Epithelial cell of esophagus (primary cell): Measurements from ENCODE around the gene CASP9.

Experiments used
- DNase-seq: peaks from one replicate; pipeline ENCODE4 v3.0.0; 2010; ENCODE audit warnings: low read depth
- H3K4me3 ChIP-seq: 2 replicates; pipeline ENCODE4 v1.5.1; 2011; ENCODE audit warnings: mild to moderate bottlenecking, low read length, control low read depth
- CTCF ChIP-seq: IDR thresholded peaks from 2 replicates; pipeline ENCODE4 v1.5.1; 2011; ENCODE audit warnings: low read depth, mild to moderate bottlenecking, low read length, control low read depth, inconsistent platforms; ENCODE audit not compliant: insufficient read depth; ENCODE audit errors: missing control alignments

Gene CASP9

GRCh38 chr1:15448877-15449462 lies 75.0 kb downstream of the CASP9 start:
- no peak overlapping the region for H3K4me3 ChIP-seq
- no peak for DNase-seq
- no peak for TF ChIP-seq CTCF

GRCh38 chr1:15446212-15446611 lies 77.8 kb downstream of the CASP9 start:
- no peak overlapping the region for H3K4me3 ChIP-seq
- no peak for DNase-seq
- TF ChIP-seq CTCF = no peak

GRCh38 chr1:15445390-15446122 lies 78.5 kb downstream of the CASP9 start:
- no peak for TF ChIP-seq CTCF
- no peak overlapping the region for H3K4me3 ChIP-seq
- no peak for DNase-seq

- no peak overlapping the region for H3K4me3 ChIP-seq
- DNase-seq = no peak
- TF ChIP-seq CTCF = no peak
Measured at GRCh38 chr1:15444468-15445389, 79.3 kb downstream of the CASP9 start.

- no peak for TF ChIP-seq CTCF
- DNase-seq = no peak
- no peak overlapping the region for H3K4me3 ChIP-seq
Measured at GRCh38 chr1:15443281-15443680, 80.7 kb downstream of the CASP9 start.

- no peak overlapping the region for H3K4me3 ChIP-seq
- TF ChIP-seq CTCF = no peak
- no peak for DNase-seq
Measured at GRCh38 chr1:15442759-15443158, 81.3 kb downstream of the CASP9 start.
